Measurements from ENCODE around the gene PTGDS. TPM values are rescaled to one million over a fixed set of nuclear protein-coding genes. Genes with fewer than 3 reads are reported as not detected.

Gene PTGDS
- total RNA-seq, 2 donors from 2014 or later: 13.8 to 22.1 TPM

DNA sequence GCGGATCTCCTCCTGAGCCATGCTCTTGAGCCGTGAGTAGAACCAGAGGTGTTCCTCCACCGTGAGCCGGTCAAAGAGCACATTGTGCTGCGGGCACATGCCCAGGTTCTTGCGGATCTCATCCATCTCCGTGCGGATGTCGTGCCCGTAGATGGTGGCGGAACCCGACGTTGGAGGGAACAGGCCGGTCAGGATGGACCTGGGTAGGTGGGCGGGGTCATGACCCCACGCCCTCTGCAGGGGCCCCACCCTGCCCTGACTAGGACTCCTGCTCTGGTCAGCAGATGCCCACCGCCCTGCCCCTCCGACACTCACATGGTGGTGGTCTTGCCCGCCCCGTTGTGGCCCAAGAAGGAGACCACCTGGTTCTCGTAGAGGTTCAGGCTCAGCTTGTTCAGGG, 38.7 kb downstream of the PTGDS start:
- no peak overlapping the region for H3K27ac ChIP-seq (ENCODE audit: low read depth, low read length)
- no peaks in the 10 kb centered on the region for H3K36me3 ChIP-seq (ENCODE audit: control insufficient read depth, insufficient read depth, low read length)
- H3K27me3 Mint-ChIP-seq (ENCODE audit: insufficient read depth): no peaks in the 10 kb centered on the region
- H3K4me1 ChIP-seq (ENCODE audit: control insufficient read depth, insufficient read depth, low read length): no peaks in the 10 kb centered on the region
- peaks cover 1% of the 10 kb centered on the region for H3K9me3 Mint-ChIP-seq
- WGBS, 2 experiments (ENCODE audit: insufficient coverage in 1 of 2, insufficient read length in 1 of 2): 96 to 97% methylated on average over 13 to 21 of the region's 21 CpGs
- H3K9me3 ChIP-seq (ENCODE audit: control insufficient read depth, low read length): no peaks in the 10 kb centered on the region
- H3K4me1 Mint-ChIP-seq: no peaks in the 10 kb centered on the region
- no peak for DNase-seq
- H3K4me3 Mint-ChIP-seq: no peak overlapping the region
- peaks cover 6% of the 10 kb centered on the region for H3K36me3 Mint-ChIP-seq (ENCODE audit: low read depth)
- TF ChIP-seq, protein P1, sequence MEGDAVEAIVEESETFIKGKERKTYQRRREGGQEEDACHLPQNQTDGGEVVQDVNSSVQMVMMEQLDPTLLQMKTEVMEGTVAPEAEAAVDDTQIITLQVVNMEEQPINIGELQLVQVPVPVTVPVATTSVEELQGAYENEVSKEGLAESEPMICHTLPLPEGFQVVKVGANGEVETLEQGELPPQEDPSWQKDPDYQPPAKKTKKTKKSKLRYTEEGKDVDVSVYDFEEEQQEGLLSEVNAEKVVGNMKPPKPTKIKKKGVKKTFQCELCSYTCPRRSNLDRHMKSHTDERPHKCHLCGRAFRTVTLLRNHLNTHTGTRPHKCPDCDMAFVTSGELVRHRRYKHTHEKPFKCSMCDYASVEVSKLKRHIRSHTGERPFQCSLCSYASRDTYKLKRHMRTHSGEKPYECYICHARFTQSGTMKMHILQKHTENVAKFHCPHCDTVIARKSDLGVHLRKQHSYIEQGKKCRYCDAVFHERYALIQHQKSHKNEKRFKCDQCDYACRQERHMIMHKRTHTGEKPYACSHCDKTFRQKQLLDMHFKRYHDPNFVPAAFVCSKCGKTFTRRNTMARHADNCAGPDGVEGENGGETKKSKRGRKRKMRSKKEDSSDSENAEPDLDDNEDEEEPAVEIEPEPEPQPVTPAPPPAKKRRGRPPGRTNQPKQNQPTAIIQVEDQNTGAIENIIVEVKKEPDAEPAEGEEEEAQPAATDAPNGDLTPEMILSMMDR (conservative IDR thresholded peaks at IDR 0.05): no peak
- no peak overlapping the region for H3K4me3 ChIP-seq (ENCODE audit: low read length)
- H3K27ac Mint-ChIP-seq: no peak overlapping the region
- H3K27me3 ChIP-seq (ENCODE audit: control insufficient read depth, insufficient read depth, low read length, poor library complexity, severe bottlenecking): no peaks in the 10 kb centered on the region
- H3K9ac ChIP-seq (ENCODE audit: extremely low read depth, low read length, poor library complexity, severe bottlenecking): no peak overlapping the region

DNA sequence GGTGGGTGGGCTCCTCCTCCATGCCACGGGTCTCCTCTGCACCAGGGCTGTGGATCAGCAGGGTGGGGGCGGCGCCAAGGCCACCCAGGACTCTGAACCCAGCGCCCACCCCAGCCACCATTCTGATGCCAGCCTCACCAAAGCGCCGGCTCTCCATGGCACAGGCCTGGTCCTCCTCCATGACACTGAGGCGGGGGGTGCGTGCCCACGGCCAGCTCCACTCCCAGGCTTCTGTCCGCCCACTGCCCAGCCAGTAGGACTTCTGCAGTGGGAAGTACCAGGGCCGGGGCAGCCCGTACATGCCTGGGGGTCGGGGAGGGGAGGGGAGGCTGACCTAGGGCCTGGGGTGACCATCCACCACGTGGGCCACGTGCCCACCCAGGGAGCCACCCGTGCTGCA, 39.1 kb downstream of the PTGDS start:
- Histone ChIP-seq H3K27me3 (ENCODE audit: control insufficient read depth, insufficient read depth, low read length, poor library complexity, severe bottlenecking) (no peaks in the 10 kb centered on the region), H3K9me3 (ENCODE audit: control insufficient read depth, low read length) (no peaks in the 10 kb centered on the region), H3K27ac (ENCODE audit: low read depth, low read length) (no peak overlapping the region), H3K4me3 (ENCODE audit: low read length) (no peak overlapping the region), H3K36me3 (ENCODE audit: control insufficient read depth, insufficient read depth, low read length) (no peaks in the 10 kb centered on the region), H3K4me1 (ENCODE audit: control insufficient read depth, insufficient read depth, low read length) (no peaks in the 10 kb centered on the region), H3K9ac (ENCODE audit: extremely low read depth, low read length, poor library complexity, severe bottlenecking) (no peak overlapping the region)
- H3K36me3 Mint-ChIP-seq (ENCODE audit: low read depth): peaks cover 6% of the 10 kb centered on the region
- no peak overlapping the region for H3K27ac Mint-ChIP-seq
- TF ChIP-seq, protein P1 (conservative IDR thresholded peaks at IDR 0.05): no peak
- no peak for DNase-seq
- H3K4me3 Mint-ChIP-seq: no peak overlapping the region
- no peaks in the 10 kb centered on the region for H3K27me3 Mint-ChIP-seq (ENCODE audit: insufficient read depth)
- H3K4me1 Mint-ChIP-seq: no peaks in the 10 kb centered on the region
- WGBS, 2 experiments (ENCODE audit: insufficient coverage in 1 of 2, insufficient read length in 1 of 2): 92 to 93% methylated on average over 11 to 16 of the region's 16 CpGs
- H3K9me3 Mint-ChIP-seq: peaks cover 1% of the 10 kb centered on the region

DNA sequence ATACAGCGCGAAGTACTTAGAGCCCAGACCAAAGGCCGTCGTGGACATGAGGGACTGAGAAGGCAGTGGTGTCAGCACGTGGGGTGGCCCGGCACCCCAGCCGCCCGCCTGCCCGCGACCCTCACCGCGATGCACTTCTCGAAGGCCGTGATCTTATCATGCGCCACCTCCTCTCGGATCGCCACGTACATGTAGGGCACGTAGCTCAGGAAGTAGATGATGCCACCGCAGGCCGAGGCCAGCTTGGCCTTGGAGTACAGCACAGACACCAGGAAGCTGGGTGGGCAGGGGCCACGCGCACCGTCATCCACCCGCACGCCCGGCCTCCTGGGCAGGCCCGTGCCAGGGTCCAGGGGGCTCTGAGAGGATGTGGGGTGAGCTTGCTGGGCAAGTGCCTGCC, 39.8 kb downstream of the PTGDS start:
- no peaks in the 10 kb centered on the region for H3K9me3 ChIP-seq (ENCODE audit: control insufficient read depth, low read length)
- no peaks in the 10 kb centered on the region for H3K27me3 ChIP-seq (ENCODE audit: control insufficient read depth, insufficient read depth, low read length, poor library complexity, severe bottlenecking)
- TF ChIP-seq, protein P1 (conservative IDR thresholded peaks at IDR 0.05): no peak
- no peak overlapping the region for H3K9ac ChIP-seq (ENCODE audit: extremely low read depth, low read length, poor library complexity, severe bottlenecking)
- DNase-seq: no peak
- Mint-ChIP-seq H3K4me1 (no peaks in the 10 kb centered on the region), H3K4me3 (no peak overlapping the region), H3K36me3 (ENCODE audit: low read depth) (peaks cover 6% of the 10 kb centered on the region), H3K9me3 (peaks cover 1% of the 10 kb centered on the region), H3K27ac (no peak overlapping the region), H3K27me3 (ENCODE audit: insufficient read depth) (no peaks in the 10 kb centered on the region)
- no peaks in the 10 kb centered on the region for H3K4me1 ChIP-seq (ENCODE audit: control insufficient read depth, insufficient read depth, low read length)
- H3K4me3 ChIP-seq (ENCODE audit: low read length): no peak overlapping the region
- no peaks in the 10 kb centered on the region for H3K36me3 ChIP-seq (ENCODE audit: control insufficient read depth, insufficient read depth, low read length)
- no peak overlapping the region for H3K27ac ChIP-seq (ENCODE audit: low read depth, low read length)
- WGBS, 2 experiments (ENCODE audit: insufficient coverage in 1 of 2, insufficient read length in 1 of 2): 93 to 96% methylated on average over 22 to 28 of the region's 28 CpGs

Measured in endodermal cell (in vitro differentiated cells).